Fibroblast of lung (primary cell): ENCODE measurements around the gene ASTN2. TPM values are rescaled to one million over a fixed set of nuclear protein-coding genes. Genes with fewer than 3 reads are reported as not detected.

Experiments
- DNase-seq, 2 donors: peaks; one replicate each; pipeline versions ENCODE4 v3.0.0 to v3.0.0-alpha.2; 2010; ENCODE audit warnings: low read depth in 2 of 2
- H2AFZ ChIP-seq: 2 replicates; pipeline ENCODE4 v1.5.1; 2012; ENCODE audit warnings: low read length, control low read depth, inconsistent platforms
- H3K27ac ChIP-seq: 2 replicates; pipeline ENCODE4 v1.5.1; 2011; ENCODE audit warnings: low read length, control low read depth; ENCODE audit not compliant: insufficient read depth
- H3K27me3 ChIP-seq: 2 replicates; pipeline ENCODE4 v1.5.1; 2011; ENCODE audit warnings: mild to moderate bottlenecking, low read length; ENCODE audit not compliant: control insufficient read depth, insufficient read depth
- H3K36me3 ChIP-seq: 2 replicates; pipeline ENCODE4 v1.5.1; 2011; ENCODE audit warnings: low read length; ENCODE audit not compliant: control insufficient read depth, insufficient read depth
- H3K4me1 ChIP-seq: 2 replicates; pipeline ENCODE4 v1.5.1; 2011; ENCODE audit warnings: low read length; ENCODE audit not compliant: control insufficient read depth, insufficient read depth; ENCODE audit errors: extremely low read depth
- H3K4me2 ChIP-seq: 2 replicates; pipeline ENCODE4 v1.5.1; 2011; ENCODE audit warnings: low read length, control low read depth; ENCODE audit not compliant: insufficient read depth; ENCODE audit errors: extremely low read depth
- H3K4me3 ChIP-seq, 4 experiments: fragments of 200-600 bp in 1 of 4; sonication (generic) in 1 of 4; replicated peaks in 1 of 4; 2 replicates each; pipeline ENCODE4 v1.5.1; 2011 to 2016; ENCODE audit warnings: low read length in 4 of 4, low read depth in 3 of 4, mild to moderate bottlenecking in 3 of 4, control low read depth in 2 of 4, inconsistent platforms in 1 of 4, mixed read lengths in 1 of 4; ENCODE audit not compliant: insufficient read depth in 1 of 4; ENCODE audit errors: control extremely low read depth in 1 of 4
- H3K79me2 ChIP-seq: 2 replicates; pipeline ENCODE4 v1.5.1; 2012; ENCODE audit warnings: mild to moderate bottlenecking, low read length, inconsistent platforms; ENCODE audit not compliant: control insufficient read depth, insufficient read depth
- H3K9ac ChIP-seq: 2 replicates; pipeline ENCODE4 v1.5.1; 2011; ENCODE audit warnings: mild to moderate bottlenecking, low read length, control low read depth; ENCODE audit not compliant: insufficient read depth
- H3K9me3 ChIP-seq: 2 replicates; pipeline ENCODE4 v1.5.1; 2012; ENCODE audit warnings: low read depth, low read length; ENCODE audit not compliant: control insufficient read depth, insufficient read depth
- H4K20me1 ChIP-seq: 2 replicates; pipeline ENCODE4 v1.5.1; 2011; ENCODE audit warnings: low read length; ENCODE audit not compliant: control insufficient read depth, insufficient read depth; ENCODE audit errors: extremely low read depth
- CTCF ChIP-seq, 2 donors: IDR thresholded peaks in 1 of 2; conservative IDR thresholded peaks in 1 of 2; 1 replicate in 1 of 2; 2 replicates in 1 of 2; pipeline ENCODE4 v1.5.1; 2011 to 2012; ENCODE audit warnings: low read length in 2 of 2, control low read depth in 1 of 2, inconsistent platforms in 1 of 2, low read depth in 1 of 2, mild to moderate bottlenecking in 1 of 2
- EZH2 ChIP-seq: IDR thresholded peaks from 2 replicates; pipeline ENCODE4 v1.5.1; 2012; ENCODE audit warnings: low read length, control low read depth, mild to moderate bottlenecking; ENCODE audit errors: missing control alignments
- polyA plus RNA-seq, 2 donors: library from polyadenylated mRNA; depleted of rRNA in 1 of 2; stranded (reverse) in 1 of 2; unstranded in 1 of 2; fragments of >200 nt; gene quantifications; 2 replicates each; pipeline ENCODE4 v1.2.1, GENCODE V29; 2011 to 2012; ENCODE audit warnings: missing spikeins in 1 of 2
- total RNA-seq: library from RNA; depleted of rRNA; stranded (reverse); fragments of >200 nt; gene quantifications from 2 replicates; pipeline ENCODE4 v1.2.1, GENCODE V29; 2014

Gene ASTN2
- total and polyA plus RNA-seq, 2 donors (not counting 1 experiment from before 2014, with no cell fraction given) = 2.2 to 19.2 TPM

GRCh38 chr9:116689486-116690032, 725.3 kb downstream of the ASTN2 start:
- H3K27ac ChIP-seq = no peak overlapping the region
- H3K4me1 ChIP-seq = peaks cover 15% of the 10 kb centered on the region

GRCh38 chr9:116688806-116689485, 725.9 kb downstream of the ASTN2 start:
- no peaks in the 10 kb centered on the region for H3K27me3 ChIP-seq
- peaks cover 45% of the 10 kb centered on the region for H3K79me2 ChIP-seq
- H3K4me1 ChIP-seq = peaks cover 14% of the 10 kb centered on the region
- no peak overlapping the region for H2AFZ ChIP-seq
- H3K27ac ChIP-seq = no peak overlapping the region
- no peak overlapping the region for H3K9ac ChIP-seq
- H3K36me3 ChIP-seq = no peaks in the 10 kb centered on the region
- peak overlapping the region; percentile 16 for H3K4me2 ChIP-seq
- H3K4me3 ChIP-seq = peak overlapping the region in 2 of 4 experiments; percentile 67 to 86
- H4K20me1 ChIP-seq = peaks cover 2% of the 10 kb centered on the region
- TF ChIP-seq CTCF (conservative IDR thresholded peaks at IDR 0.05 in 1 of 2, IDR thresholded peaks at IDR 0.05 in 1 of 2; ENCODE audit: low read depth in 1 of 2, low read length in 2 of 2) = no peak
- no peak for TF ChIP-seq EZH2
- no peaks in the 10 kb centered on the region for H3K9me3 ChIP-seq
- no peak for DNase-seq

More at GRCh38 chr9:116689486-116690032, 725.3 kb downstream of the ASTN2 start:
- Histone ChIP-seq H3K4me2 (no peak overlapping the region), H2AFZ (no peak overlapping the region), H3K4me3 (no peak overlapping the region), H3K36me3 (no peaks in the 10 kb centered on the region), H3K27me3 (no peaks in the 10 kb centered on the region), H4K20me1 (peaks cover 2% of the 10 kb centered on the region), H3K9ac (no peak overlapping the region), H3K79me2 (peaks cover 49% of the 10 kb centered on the region), H3K9me3 (no peaks in the 10 kb centered on the region)
- DNase-seq = no peak
- TF ChIP-seq EZH2 (no peak), CTCF (conservative IDR thresholded peaks at IDR 0.05 in 1 of 2, IDR thresholded peaks at IDR 0.05 in 1 of 2; ENCODE audit: low read depth in 1 of 2, low read length in 2 of 2) (no peak)

DNA sequence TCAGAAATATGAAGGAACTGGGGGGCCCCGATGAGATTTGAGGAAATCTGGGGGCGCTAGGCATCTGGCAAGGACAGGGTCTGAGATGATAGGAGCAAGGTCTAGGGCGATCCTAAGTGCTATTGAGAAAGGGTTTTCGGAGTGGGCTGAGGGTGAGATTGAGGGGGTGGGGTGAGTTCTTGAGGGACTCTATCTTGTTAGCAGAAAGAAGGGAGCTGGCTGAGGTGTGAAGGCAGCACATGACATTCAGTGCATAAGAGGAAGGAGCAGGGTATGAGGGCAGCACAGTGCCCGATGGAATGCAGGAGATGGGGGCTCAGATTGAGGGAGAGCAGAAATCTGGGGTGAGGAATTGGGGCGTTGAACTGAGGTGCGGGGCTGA, 727.1 kb downstream of the ASTN2 start:
- Histone ChIP-seq H3K4me1 (peaks cover 7% of the 10 kb centered on the region), H3K79me2 (peaks cover 40% of the 10 kb centered on the region), H3K9me3 (no peaks in the 10 kb centered on the region), H3K9ac (peak overlapping the region; percentile 64), H3K36me3 (no peaks in the 10 kb centered on the region), H3K4me3 (peak overlapping the region; percentile 49 to 86 (median 75)), H4K20me1 (no peaks in the 10 kb centered on the region), H2AFZ (no peak overlapping the region), H3K27me3 (no peaks in the 10 kb centered on the region), H3K4me2 (peak overlapping the region; percentile 87), H3K27ac (peak overlapping the region; percentile 24)
- TF ChIP-seq CTCF (conservative IDR thresholded peaks at IDR 0.05 in 1 of 2, IDR thresholded peaks at IDR 0.05 in 1 of 2; ENCODE audit: low read depth in 1 of 2, low read length in 2 of 2) = no peak
- TF ChIP-seq EZH2 = no peak
- no peak for DNase-seq
